Kidney (tissue), 14 donors: ENCODE data around the gene TCF4. TPM values are rescaled to one million over a fixed set of nuclear protein-coding genes. Genes with fewer than 3 reads are reported as not detected.

Source experiments
- DNase-seq, 5 donors: peaks; one replicate each; pipeline ENCODE4 v3.0.0-alpha.2; 2013 to 2020
- FAIRE-seq: peaks from 2 replicates; lab custom pipeline; 2012; peaks lifted over from hg19 to GRCh38; lab: Jason Lieb, UNC
- H3K27ac ChIP-seq, 2 donors: one replicate each; pipeline ENCODE4 v1.7.0; 2013; ENCODE audit warnings: low read depth in 2 of 2, low read length in 2 of 2, inconsistent platforms in 1 of 2
- H3K27me3 ChIP-seq: one replicate; pipeline ENCODE4 v1.7.1; 2013; ENCODE audit warnings: low read length, inconsistent platforms; ENCODE audit not compliant: control insufficient read depth, insufficient read depth
- H3K36me3 ChIP-seq, 3 donors: one replicate each; pipeline versions ENCODE4 v1.7.0 to v1.7.1; 2013; ENCODE audit warnings: low read length in 3 of 3, control low read depth in 1 of 3, inconsistent platforms in 1 of 3; ENCODE audit not compliant: insufficient read depth in 3 of 3, control insufficient read depth in 2 of 3
- H3K4me1 ChIP-seq, 3 donors: one replicate each; pipeline versions ENCODE4 v1.7.0 to v1.7.1; 2013; ENCODE audit warnings: low read length in 3 of 3, inconsistent platforms in 1 of 3, low read depth in 1 of 3; ENCODE audit not compliant: control insufficient read depth in 2 of 3, insufficient read depth in 2 of 3
- H3K4me3 ChIP-seq, 3 donors: one replicate each; pipeline versions ENCODE4 v1.7.0 to v1.8.1; 2013; ENCODE audit warnings: low read length in 3 of 3, control low read depth in 1 of 3, inconsistent platforms in 1 of 3
- H3K9ac ChIP-seq, 3 donors: one replicate each; pipeline versions ENCODE4 v1.7.0 to v1.7.1; 2013; ENCODE audit warnings: low read length in 3 of 3, control low read depth in 1 of 3, inconsistent platforms in 1 of 3
- H3K9me3 ChIP-seq, 3 donors: one replicate each; pipeline versions ENCODE4 v1.7.0 to v1.7.1; 2013; ENCODE audit warnings: low read length in 3 of 3, control low read depth in 1 of 3, inconsistent platforms in 1 of 3; ENCODE audit not compliant: control insufficient read depth in 2 of 3, insufficient read depth in 1 of 3
- CTCF ChIP-seq: IDR thresholded peaks from 3 replicates; pipeline ENCODE4 v1.5.1; 2012; ENCODE audit warnings: mild to moderate bottlenecking, moderate library complexity, borderline replicate concordance; ENCODE audit not compliant: insufficient read depth; ENCODE audit errors: extremely low read depth
- intact Hi-C: fragments of 100-400 bp; cut with DNase I; formaldehyde crosslinking; loops from one replicate; pipeline ENCODE4 v1.11.1; 2022
- polyA plus RNA-seq: library from polyadenylated mRNA; stranded (reverse); fragments of 350-450 nt; fragmentation: Illumina TruSeq; extraction: RNeasy Lipid Tissue Mini Kit (QIAGEN cat#74804); gene quantifications from one replicate; pipeline ENCODE4 v1.2.3, GENCODE V29; 2014; ENCODE audit warnings: low read depth, low replicate concordance; ENCODE audit not compliant: insufficient read depth
- total RNA-seq: library from RNA; stranded (reverse); fragmentation: NEBNext Ultra II Directional; extraction: Animal tissue kit (Norgen Biotek cat#: 25700); gene quantifications from one replicate; pipeline ENCODE4 v1.2.1, GENCODE V29; 2021
- donor health status: control.
- donor health status: control.
- donor health status: control.
- donor health status: control.
- donor health status: control.
- donor health status: DM: yes; HTN: yes; CAD: no.
- donor health status: Normal renal cell carcinoma (clear cell type).

Gene TCF4
- total and polyA plus RNA-seq, 2 donors from 2014 or later = 4.4 to 60.3 TPM

DNA sequence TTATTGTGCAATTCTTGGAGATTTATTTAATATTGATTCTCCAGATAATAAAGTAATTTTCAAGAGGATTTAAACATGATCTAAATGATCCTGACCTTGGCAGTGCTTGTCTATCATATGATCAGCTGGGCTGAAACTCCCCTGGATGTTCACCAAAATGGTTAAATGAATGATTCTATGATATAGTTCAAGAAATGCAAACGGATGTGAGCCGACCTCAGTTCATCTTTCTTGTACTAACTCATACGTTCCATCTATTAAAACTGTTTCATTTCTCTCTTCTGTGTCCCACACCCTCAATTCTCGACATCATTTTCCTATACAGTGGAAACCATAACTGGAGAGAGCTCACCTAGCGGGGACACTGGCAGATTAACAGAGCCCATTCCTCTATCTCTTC, 347.0 kb downstream of the TCF4 start:
- no peak for FAIRE-seq

GRCh38 chr18:55239740-55240139, 348.3 kb downstream of the TCF4 start:
- no peaks in the 10 kb centered on the region for H3K36me3 ChIP-seq
- FAIRE-seq (peak; percentile 15), DNase-seq (no peak)
- no peaks in the 10 kb centered on the region for H3K27me3 ChIP-seq
- no peak overlapping the region for H3K27ac ChIP-seq
- no peak overlapping the region for H3K4me3 ChIP-seq
- no peak for TF ChIP-seq CTCF
- no peak overlapping the region for H3K9ac ChIP-seq
- intact Hi-C loops = loop anchor here (10.0 kb wide), 1 partner anchor 165 kb away; no protein-coding TSS in a partner anchor
- H3K4me1 ChIP-seq = peaks cover 0 to 7% (median 6%) of the 10 kb centered on the region in 3 donors
- H3K9me3 ChIP-seq = no peaks in the 10 kb centered on the region

More for the DNA sequence above, 347.0 kb downstream of the TCF4 start:
- H3K27ac ChIP-seq = no peak overlapping the region
- no peak overlapping the region for H3K9ac ChIP-seq
- H3K4me1 ChIP-seq = peaks cover 0 to 7% (median 6%) of the 10 kb centered on the region in 3 donors
- TF ChIP-seq CTCF = no peak
- DNase-seq = no peak
- intact Hi-C loops = no loop called here
- no peaks in the 10 kb centered on the region for H3K36me3 ChIP-seq
- H3K4me3 ChIP-seq = no peak overlapping the region
- H3K9me3 ChIP-seq = no peaks in the 10 kb centered on the region
- H3K27me3 ChIP-seq = no peaks in the 10 kb centered on the region

GRCh38 chr18:55237660-55238059, 350.3 kb downstream of the TCF4 start:
- no peak for TF ChIP-seq CTCF
- H3K27me3 ChIP-seq = no peaks in the 10 kb centered on the region
- H3K36me3 ChIP-seq = peaks cover 0 to 4% (median 2%) of the 10 kb centered on the region in 3 donors
- H3K9ac ChIP-seq = no peak overlapping the region
- H3K27ac ChIP-seq = no peak overlapping the region
- intact Hi-C loops = loop anchor here (10.0 kb wide), 1 partner anchor 167 kb away; no protein-coding TSS in a partner anchor
- H3K9me3 ChIP-seq = no peaks in the 10 kb centered on the region
- peaks cover 0 to 4% (median 0%) of the 10 kb centered on the region in 3 donors for H3K4me1 ChIP-seq
- no peak overlapping the region for H3K4me3 ChIP-seq
- FAIRE-seq = no peak
- no peak for DNase-seq
